ACHN (cell line): Measurements from ENCODE around the gene PIGN.
A peak's percentile ranks its signal among the peaks of the same experiment; 100 is the strongest.
"Not testable (repeated sequence)": the region's sequence is repeated elsewhere in the genome, so short reads cannot be mapped to it uniquely, and the experiment has no call there.

ENCODE experiments used
- DNase-seq: peaks from one replicate; pipeline ENCODE4 v3.0.0-alpha.2; 2015
- in situ Hi-C: cut with HindIII; loops from 2 replicates; pipeline ENCODE4 v1.10.0; 2017; ENCODE audit warnings: low sequenced_read_pairs, low pct_ligation_motif_present, low pct_unique_long_range_greater_than_20kb

Gene PIGN

DNA sequence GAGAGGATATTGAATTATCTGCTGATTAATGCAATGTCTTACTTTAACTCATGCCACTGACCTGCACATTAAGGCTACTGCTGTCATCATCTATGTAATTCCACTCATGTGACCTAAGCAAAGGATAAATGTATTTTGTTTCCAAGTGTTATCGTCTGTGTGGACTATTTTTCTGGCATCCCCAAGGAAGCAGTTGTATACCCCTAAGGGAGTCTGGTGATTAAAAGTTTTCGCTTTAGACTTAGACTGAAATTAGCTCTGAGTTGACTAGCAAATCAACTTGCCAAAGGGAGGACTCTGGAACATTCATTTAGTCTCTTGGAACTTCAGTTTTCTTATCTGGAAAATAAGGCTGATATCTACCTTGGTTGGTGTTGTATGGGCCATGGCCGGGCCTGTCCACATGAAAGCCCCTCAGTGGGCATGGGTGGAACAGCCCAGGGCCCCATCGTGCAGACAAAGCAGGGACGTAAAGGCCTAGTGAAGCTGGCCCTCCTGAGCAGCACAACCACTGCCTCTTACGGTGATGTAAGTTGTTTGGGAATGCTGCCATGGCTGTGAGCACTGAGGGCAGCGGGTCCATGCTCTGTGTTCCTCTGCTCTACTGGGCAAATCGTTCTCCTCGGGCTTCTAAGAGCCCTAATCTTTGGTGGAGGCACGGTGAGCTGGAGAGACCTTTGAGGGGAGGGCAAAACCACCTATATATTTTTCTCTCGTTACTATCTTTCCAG, 149.7 kb downstream of the PIGN start:
- in situ Hi-C loops = no loop called here
- DNase-seq = no peak

DNA sequence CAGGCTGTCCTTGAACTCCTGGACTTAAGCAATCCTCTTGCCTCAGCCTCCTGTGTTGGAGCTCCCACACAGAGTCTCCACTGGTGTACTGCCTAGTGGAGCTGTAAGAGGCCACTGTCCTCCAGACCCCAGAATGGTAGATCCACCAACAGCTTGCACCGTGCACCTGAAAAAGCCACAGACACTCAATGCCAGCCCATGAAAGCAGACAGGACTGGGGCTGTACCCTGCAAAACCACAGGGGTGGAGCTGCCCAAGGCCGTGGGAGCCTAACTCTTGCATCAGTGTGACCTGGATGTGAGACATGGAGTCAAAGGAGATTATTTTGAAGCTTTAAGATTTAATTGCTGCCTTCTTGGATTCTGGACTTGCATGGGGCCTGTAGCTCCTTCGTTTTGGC, 152.6 kb downstream of the PIGN start:
- DNase-seq, in situ Hi-C loops: not testable (repeated sequence)

DNA sequence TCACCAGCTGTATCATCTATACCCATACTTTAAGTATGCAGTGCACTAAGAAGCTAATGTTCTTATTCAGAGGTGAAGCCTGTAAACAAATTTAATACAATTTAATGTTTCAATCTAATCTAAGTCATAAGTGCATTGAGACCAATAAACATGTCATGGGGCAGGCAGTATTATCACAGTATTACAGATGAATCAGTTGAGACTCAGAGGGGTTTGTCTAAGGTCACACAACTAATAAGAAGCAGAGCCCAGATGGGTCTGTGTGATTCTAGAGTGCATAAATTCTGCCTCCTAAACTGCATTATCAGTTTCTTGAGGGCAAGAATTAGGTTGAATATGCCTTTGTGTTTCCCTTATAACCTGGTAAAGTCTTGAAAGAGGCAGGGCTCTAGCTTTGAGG, 153.1 kb downstream of the PIGN start:
- in situ Hi-C loops = no loop called here
- no peak for DNase-seq

DNA sequence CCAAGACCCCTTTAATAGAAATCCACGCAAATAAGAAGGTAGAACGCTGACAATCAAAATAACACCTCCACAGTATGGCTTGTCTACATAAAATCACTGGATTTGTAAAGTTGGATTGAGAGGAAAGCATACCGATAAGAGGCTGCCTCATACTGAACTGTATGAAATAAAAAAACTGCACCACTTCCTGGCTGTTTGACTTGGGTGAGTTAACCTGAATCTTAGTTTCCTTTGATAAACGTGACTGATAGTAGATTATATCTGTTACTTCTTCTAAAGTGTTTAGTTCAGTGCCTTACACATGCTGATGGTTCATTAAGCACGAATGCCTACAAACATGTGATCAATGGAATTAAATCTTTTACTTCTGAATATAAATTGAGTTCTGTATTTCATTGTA, 153.6 kb downstream of the PIGN start:
- DNase-seq = no peak
- in situ Hi-C loops = no loop called here

DNA sequence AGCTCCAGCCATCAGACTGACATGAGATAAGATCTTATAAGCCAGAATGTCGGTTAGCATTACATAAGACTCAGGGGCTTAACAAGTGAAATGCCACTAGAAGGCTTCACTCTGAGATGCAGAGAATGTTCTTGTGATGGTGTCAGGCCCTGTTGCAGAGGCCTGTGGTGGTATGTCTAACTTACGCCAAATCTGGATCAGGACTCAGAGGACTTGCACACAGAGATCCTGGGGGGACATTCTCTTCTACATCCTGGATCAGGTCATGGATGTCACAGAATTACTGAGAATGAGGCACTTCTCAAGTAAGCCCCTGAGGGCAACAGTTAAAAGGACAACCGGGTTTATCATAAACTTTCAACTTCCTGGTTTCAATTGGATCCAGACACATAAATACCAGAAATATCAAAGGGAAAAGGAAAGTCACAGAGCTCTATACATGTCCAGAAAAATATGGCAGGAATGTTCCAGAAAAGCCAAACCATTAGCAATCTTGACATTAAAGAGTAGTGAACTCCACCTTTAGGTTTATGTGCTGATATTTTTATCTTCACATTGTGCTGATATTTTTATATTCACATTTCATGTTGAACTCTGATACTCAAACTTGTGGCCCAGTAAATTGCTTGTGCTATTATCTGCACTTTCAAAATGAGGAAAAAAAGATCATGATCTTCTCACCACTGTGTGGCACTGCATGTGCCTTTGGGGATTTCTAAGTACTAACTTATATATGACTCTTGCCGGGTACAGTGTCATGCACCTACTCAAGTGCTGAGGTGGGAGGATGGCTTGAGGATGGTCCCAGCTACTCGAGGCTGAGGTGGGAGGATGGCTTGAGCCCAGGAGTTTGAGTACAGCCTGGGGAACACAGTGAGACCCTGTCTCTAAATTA, 156.5 kb downstream of the PIGN start:
- DNase-seq = no peak
- in situ Hi-C loops = no loop called here

DNA sequence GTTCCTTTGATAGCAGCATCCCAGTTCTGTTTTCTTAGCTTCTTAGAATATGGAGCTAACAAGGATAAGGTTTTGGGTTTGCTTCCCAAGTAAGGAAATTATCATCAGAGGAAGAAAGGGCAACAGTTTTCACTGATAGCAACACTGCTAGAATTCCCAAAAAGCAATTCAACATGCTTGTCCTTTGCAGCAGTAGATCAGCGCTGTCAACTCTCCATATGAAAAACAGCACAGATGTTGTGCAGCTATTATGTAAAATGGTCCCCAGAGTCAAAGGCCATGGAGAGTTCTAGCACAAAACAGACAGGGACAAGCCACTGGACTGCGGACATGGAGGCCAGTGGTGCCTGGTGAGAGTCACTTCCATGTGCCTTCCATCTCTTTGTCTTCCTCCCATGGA, 158.1 kb downstream of the PIGN start:
- DNase-seq = no peak
- in situ Hi-C loops = no loop called here

DNA sequence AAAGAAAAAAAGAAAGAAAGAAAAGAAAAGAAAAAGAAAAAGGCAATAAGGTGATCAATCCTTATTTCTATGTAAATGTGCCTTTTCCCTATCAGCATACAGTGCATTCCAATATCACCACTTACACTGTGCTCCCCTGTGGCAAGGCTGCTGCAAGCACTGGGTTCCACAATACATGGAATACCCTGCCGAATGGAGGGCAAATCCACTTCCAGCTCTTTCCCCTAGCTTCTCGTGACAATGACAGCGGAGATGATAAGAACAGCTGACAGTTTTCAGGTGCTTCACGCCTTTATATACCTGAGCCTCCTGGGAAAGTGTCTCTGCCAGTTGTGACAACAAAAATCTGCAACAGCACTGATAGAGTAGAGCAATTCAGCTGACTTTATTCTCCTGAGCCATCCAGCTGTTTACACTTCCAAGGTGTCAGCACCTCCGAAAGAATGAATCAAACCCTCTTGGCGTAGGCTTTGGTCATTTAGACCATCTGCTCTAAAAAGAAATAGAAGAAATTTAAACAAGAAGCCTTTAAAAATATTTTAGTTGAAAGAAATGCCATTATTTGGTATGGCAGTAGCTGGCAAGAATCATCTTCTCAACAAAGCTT, 158.8 kb downstream of the PIGN start:
- in situ Hi-C loops = no loop called here

DNA sequence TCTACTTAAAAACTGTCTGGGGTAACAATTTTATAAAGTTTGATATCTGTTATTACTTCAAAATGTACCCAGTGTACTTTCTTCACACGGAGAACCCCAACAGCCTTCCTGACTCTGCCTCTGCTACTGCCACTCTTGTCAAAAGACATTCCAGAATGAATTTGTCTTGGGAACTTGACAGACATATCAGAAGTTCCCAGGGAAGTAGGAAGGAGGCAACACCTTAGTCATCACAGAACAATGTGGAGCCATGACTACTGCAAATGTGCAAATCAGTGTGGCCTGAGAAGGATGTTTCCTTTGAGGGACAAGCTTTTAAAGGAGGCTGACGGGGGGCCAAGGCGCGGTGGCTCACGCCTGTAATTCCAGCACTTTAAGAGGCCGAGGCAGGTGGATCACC, 160.3 kb downstream of the PIGN start:
- in situ Hi-C loops = no loop called here
- peak; percentile 3 for DNase-seq

More for the DNA sequence above, 158.8 kb downstream of the PIGN start:
- DNase-seq = no peak

DNA sequence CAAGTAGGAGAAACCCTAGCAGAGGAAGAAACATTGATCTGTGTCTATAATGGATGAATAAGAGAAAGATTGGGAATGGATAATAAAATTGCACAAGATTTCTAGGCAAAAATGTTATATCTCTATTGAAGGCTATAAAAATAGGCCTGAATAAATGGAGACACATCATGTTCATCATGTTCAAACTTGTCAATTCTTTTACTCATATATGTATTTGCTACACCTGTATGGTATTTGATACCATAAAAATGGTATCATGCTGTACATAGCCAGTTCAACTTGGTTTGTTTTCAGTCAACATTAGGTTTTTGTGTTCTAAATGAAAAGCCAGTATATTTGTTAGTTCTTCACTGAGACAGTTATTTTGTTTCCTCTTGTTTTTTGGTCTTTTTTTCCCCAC, 161.9 kb downstream of the PIGN start:
- DNase-seq = no peak
- in situ Hi-C loops = no loop called here

DNA sequence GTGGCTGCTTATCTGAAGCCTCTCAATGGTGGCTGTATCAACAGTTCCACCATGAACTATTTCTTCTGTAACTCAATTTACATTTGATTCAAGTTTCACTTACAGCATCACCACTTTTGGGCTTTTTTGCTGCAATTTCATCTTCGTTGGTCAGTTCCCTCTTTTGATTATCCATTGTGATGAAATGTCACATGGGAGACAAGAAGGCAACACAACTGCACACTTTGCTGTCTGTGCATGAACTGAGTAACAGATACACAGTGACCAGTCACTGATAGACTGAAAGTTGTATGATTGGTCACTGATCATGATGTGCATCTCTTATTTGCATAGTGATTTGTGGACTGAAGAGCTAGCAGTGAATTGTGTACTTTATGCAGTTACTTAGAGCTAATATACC, 163.3 kb downstream of the PIGN start:
- in situ Hi-C loops = no loop called here
- no peak for DNase-seq

DNA sequence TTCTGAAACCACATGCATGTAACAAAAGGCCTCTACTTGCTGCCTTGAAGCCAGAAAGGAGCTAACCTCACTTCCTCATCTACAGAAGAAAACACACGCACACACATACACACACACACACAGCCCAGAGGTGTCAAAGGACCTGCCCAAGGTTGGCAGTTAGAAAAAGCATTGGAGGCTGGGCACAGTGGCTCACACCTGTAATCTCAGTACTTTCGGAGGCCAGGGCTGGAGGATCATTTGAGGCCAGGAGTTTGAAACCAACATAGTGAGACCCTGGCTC, 168.2 kb downstream of the PIGN start:
- in situ Hi-C loops = no loop called here
- DNase-seq = no peak

DNA sequence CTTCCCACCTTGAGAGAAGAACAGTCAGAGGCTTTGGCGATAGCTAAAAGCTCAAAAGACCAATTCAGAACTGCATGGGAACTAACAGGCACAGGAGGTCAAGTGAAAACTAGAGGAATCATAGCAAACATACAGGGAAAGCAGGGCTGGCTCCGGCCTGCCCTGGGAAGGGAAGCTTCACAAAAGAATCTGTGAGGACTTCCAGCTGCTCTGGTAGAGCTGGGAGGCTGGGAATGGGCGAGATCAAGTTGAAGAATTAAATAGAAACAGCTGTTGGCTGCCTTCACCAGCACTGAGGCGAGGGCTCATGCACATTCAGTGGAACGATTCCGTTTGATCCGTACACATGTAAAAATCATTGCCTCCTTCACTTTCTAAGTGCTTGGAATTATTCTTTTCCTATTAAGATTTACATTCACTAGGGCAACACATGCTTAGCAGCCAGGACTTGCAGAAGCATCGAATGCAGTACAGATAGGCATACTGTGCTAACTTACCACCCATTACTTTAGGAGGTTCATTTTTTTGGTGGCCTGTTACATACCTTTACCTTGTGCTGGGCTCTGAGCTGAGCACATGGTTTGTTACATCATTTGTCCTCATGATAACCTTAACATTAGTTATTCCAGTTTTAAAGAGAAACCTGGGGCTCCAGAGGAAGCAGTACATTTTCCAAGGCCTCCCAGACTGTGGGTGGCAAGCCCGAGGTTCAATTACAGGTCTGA, 168.7 kb downstream of the PIGN start:
- in situ Hi-C loops = no loop called here

DNA sequence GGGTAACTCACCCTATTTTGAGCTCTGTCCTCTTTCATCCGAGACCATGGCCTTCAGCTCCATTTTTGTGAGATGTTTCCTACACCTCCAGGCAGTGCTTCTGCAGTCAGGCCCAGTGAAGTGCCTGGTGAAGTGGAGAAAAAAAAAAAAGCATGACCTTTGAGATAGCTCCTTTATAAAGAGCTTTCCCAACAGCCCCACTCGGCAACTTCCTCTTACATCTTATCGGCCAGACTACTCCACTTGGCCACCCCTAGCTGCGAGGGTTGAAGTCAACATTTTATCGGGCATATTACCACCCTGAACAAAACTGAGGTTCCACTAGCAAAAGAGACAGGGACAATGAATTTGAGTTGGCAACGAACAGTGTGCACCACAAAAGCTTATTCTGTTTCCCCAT, 169.2 kb downstream of the PIGN start:
- in situ Hi-C loops = no loop called here
- DNase-seq = no peak

More for the DNA sequence above, 168.7 kb downstream of the PIGN start:
- DNase-seq = no peak

DNA sequence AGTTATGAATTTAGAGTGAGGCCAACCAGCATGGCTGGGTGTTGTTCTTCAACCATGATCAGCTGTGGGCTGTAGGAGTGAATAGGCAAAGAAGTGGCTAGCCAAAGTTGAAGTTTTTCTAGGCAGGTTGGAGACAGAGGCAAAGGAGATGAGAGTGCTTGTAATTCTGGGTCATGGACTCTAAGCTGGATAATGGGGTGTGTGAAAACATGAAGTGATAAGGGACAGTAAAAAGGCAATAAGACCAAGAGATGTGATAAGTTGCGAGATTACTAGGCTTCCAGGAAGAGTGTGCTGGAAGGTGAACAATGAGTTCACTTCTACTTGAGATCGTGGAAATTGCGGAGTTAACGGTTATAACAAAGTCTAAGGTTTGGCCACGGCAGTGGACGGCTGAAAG, 175.4 kb downstream of the PIGN start:
- in situ Hi-C loops = no loop called here

DNA sequence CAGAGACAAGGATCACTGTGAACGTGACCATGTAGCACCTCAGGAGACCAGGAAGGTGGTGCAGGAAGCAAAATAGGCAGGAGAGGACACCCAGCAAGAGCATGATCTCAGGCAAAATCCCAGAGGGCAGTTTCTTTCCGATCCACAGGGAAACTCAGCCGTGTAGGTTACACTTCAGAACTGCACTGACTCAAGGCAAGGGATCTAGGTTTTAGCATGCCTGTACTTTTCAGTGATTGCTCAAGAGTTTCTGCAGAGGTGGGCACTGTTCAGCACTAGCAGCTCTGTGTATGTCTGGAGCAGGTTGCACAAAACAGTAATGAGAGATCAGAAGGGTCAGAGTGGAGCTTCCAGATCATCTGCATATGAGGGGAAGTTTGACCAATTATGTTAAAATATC, 177.3 kb downstream of the PIGN start:
- in situ Hi-C loops = no loop called here
- DNase-seq = no peak

More for the DNA sequence above, 175.4 kb downstream of the PIGN start:
- no peak for DNase-seq

DNA sequence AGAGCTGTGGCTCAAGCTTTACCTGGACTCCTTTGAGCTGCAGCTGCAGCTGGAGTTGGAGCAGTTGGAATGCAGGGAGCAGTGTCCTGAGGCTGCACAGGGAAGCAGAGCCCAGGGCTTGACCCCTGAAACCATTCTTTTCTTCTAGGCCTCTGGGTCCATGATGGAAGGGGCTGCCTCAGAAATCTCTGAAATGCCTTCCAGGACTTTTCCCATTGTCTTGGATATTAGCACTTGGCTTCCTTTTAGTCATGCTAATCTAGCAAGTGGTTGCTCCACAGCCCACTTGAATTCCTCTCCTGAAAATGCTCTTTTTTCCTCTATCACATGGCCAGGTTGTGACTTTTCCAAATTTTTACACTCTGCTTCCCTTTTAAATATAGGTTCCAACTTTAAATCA, 185.5 kb downstream of the PIGN start:
- in situ Hi-C loops = no loop called here

DNA sequence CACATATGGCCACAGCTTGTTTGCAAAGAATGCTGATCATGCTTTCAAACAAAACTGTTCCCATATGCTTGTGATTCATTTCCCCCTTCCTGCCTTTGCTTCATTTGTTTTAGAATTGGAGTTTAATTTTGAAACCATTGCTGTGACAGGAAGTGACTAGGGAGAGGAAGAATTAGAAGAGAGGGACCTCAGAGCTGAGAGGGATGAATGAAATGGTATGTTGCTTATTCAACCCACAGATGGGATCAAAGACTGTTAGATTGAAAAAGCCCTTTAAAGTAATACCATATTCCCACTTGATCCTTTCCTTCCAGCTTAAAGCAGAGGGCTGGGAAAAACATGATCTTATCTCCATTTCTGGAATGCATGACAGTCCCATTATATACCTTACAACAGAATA, 187.9 kb downstream of the PIGN start:
- no peak for DNase-seq

More for the DNA sequence above, 185.5 kb downstream of the PIGN start:
- DNase-seq = no peak

DNA sequence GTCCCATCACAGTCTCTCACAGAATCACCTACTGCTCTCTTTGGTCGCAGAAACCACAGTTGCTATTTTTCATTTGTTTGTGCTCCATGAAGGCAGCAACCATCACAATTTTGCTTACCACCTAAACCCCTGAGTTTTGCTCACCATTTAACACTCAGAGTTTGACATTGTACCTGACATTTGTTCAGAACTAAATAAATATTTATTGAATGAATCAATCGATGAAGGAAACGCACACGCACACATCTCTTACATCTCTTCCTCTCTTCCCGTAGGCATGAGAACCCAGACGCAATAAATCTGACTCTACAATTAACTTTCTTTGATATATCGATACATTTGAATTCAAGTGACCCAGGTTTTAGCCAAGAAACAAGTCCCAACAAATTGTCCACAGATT, 188.5 kb downstream of the PIGN start:
- DNase-seq = no peak
- in situ Hi-C loops = no loop called here

More for the DNA sequence above, 187.9 kb downstream of the PIGN start:
- in situ Hi-C loops = no loop called here

DNA sequence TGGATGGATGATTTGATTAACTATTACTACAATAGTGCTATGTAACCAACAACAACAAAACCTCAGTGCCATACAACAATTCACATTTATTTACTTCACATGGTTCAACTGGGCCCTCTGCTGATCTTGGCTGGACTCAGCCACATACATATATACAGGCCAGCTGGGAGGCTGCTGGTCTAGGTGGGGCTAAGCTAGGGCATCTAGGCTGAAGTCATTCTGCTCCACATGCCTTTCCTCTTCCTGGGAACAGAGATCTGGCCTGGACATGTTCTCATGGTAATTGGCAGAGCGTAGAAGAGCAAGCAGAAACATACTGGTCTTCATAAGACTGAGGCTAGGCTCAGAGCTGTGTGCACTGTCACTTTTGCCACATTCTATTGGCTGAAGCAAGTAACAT, 191.2 kb downstream of the PIGN start:
- no peak for DNase-seq
- in situ Hi-C loops = no loop called here
